Neuronal stem cell (in vitro differentiated cells): ENCODE results near the gene DEAF1.

ENCODE experiments used
- DNase-seq: peaks from one replicate; pipeline ENCODE4 v3.0.0-alpha.2; 2013; ENCODE audit warnings: low spot score
- H2AFZ ChIP-seq: one replicate; pipeline ENCODE4 v1.6.1; 2013; ENCODE audit warnings: mild to moderate bottlenecking, low read length, inconsistent platforms
- H2AK5ac ChIP-seq: 2 replicates; pipeline ENCODE4 v1.6.1; 2013; ENCODE audit warnings: low read depth, mild to moderate bottlenecking, inconsistent platforms, low read length, moderate library complexity, mixed read lengths
- H2BK120ac ChIP-seq: 2 replicates; pipeline ENCODE4 v1.6.1; 2013; ENCODE audit warnings: low read depth, mild to moderate bottlenecking, inconsistent platforms, low read length, moderate library complexity, mixed read lengths
- H2BK12ac ChIP-seq: one replicate; pipeline ENCODE4 v1.6.1; 2013; ENCODE audit warnings: low read length, inconsistent platforms
- H2BK15ac ChIP-seq: 2 replicates; pipeline ENCODE4 v1.6.1; 2013; ENCODE audit warnings: mild to moderate bottlenecking, low read length, inconsistent platforms, mixed read lengths
- H2BK5ac ChIP-seq: one replicate; pipeline ENCODE4 v1.6.1; 2013; ENCODE audit warnings: inconsistent platforms, mild to moderate bottlenecking, low read length, moderate library complexity
- H3K14ac ChIP-seq: one replicate; pipeline ENCODE4 v1.6.1; 2013; ENCODE audit warnings: low read length, inconsistent platforms
- H3K18ac ChIP-seq: 2 replicates; pipeline ENCODE4 v1.6.1; 2013; ENCODE audit warnings: low read length, inconsistent platforms
- H3K23ac ChIP-seq: 2 replicates; pipeline ENCODE4 v1.6.1; 2013; ENCODE audit warnings: low read depth, mild to moderate bottlenecking, mixed read lengths, low read length, inconsistent platforms; ENCODE audit not compliant: poor library complexity
- H3K27ac ChIP-seq: replicated peaks from 3 replicates; pipeline ENCODE4 v1.5.1; 2013; ENCODE audit warnings: low read length, inconsistent platforms
- H3K27me3 ChIP-seq, 3 experiments: 2 replicates each; pipeline ENCODE4 v1.6.1; 2013; ENCODE audit warnings: low read length in 3 of 3, mild to moderate bottlenecking in 2 of 3, inconsistent platforms in 1 of 3, low read depth in 1 of 3, mixed read lengths in 1 of 3, moderate library complexity in 1 of 3; ENCODE audit not compliant: control insufficient read depth in 3 of 3, insufficient read depth in 3 of 3
- H3K36me3 ChIP-seq, 2 donors: replicated peaks in 1 of 2; 2 replicates each; pipeline ENCODE4 v1.6.1; 2013; ENCODE audit warnings: low read length in 2 of 2; ENCODE audit not compliant: control insufficient read depth in 2 of 2, insufficient read depth in 2 of 2
- H3K4ac ChIP-seq: 2 replicates; pipeline ENCODE4 v1.6.1; 2013; ENCODE audit warnings: inconsistent platforms, mild to moderate bottlenecking, low read length, moderate library complexity
- H3K4me1 ChIP-seq, 2 donors: 1 replicate in 1 of 2; 2 replicates in 1 of 2; pipeline ENCODE4 v1.6.1; 2013; ENCODE audit warnings: low read length in 2 of 2, low read depth in 1 of 2; ENCODE audit not compliant: control insufficient read depth in 2 of 2, insufficient read depth in 1 of 2
- H3K4me2 ChIP-seq: one replicate; pipeline ENCODE4 v1.6.1; 2013; ENCODE audit warnings: mild to moderate bottlenecking, low read length, inconsistent platforms; ENCODE audit not compliant: insufficient read depth, poor library complexity, severe bottlenecking
- H3K4me3 ChIP-seq, 2 donors: 2 replicates each; pipeline ENCODE4 v1.5.1; 2013; ENCODE audit warnings: low read length in 2 of 2, mild to moderate bottlenecking in 2 of 2, inconsistent platforms in 1 of 2, moderate library complexity in 1 of 2
- H3K79me1 ChIP-seq: one replicate; pipeline ENCODE4 v1.6.1; 2013; ENCODE audit warnings: low read depth, mild to moderate bottlenecking, inconsistent platforms, low read length, moderate library complexity
- H3K9ac ChIP-seq: one replicate; pipeline ENCODE4 v1.6.1; 2013; ENCODE audit warnings: mild to moderate bottlenecking, low read depth, low read length, inconsistent platforms; ENCODE audit not compliant: poor library complexity
- H3K9me3 ChIP-seq, 2 donors: replicated peaks in 1 of 2; 2 replicates each; pipeline versions ENCODE3 to v1.6.1; 2013; ENCODE audit warnings: low read length in 2 of 2, mild to moderate bottlenecking in 2 of 2, inconsistent platforms in 1 of 2, low read depth in 1 of 2, mixed read lengths in 1 of 2, moderate library complexity in 1 of 2; ENCODE audit not compliant: control insufficient read depth in 2 of 2, insufficient read depth in 1 of 2
- H4K8ac ChIP-seq: one replicate; pipeline ENCODE4 v1.6.1; 2013; ENCODE audit warnings: low read depth, mild to moderate bottlenecking, inconsistent platforms, low read length, moderate library complexity
- H4K91ac ChIP-seq: one replicate; pipeline ENCODE4 v1.6.1; 2013; ENCODE audit warnings: low read length, low read depth, mild to moderate bottlenecking, inconsistent platforms; ENCODE audit not compliant: poor library complexity
- WGBS, 2 donors: extraction: QIAGEN DNeasy Blood & Tissue Kit; methylation state at CpG; one replicate each; pipeline ENCODE4 v1.1.7; 2013; ENCODE audit warnings: missing lambda C conversion rate in 2 of 2, mixed read lengths in 1 of 2; ENCODE audit not compliant: insufficient read length in 2 of 2, insufficient replicate concordance in 1 of 2; ENCODE audit errors: extremely low coverage in 2 of 2; 5-methylcytosine and 5-hydroxymethylcytosine counted together

Gene DEAF1

DNA sequence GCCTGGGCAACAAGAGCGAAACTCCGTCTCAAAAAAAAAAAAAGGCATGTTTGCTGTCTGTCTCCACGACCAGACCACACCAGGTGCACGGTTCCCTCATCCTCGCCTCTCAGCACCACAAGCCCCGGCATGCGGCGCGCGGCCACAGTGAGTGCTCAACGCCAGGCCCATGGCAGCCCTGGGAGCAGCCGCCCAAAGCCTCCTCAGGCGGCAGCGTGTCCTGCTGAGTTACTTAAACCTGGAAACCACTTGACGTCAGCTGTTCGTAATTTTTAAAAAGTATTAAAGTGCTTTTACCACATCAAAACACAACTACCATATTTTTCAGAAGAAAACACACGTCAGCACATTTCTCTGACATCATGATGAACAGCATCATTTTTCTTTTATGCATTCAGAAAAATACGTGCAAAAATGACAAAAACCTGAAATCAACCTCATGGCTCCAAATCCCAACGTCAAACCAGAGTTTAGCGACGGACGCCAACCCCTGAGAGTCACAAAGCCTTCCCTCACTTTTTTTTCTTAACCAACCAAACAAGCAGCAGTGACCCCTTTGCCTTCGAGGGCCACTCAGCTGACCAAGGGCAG lies 2.1 kb downstream of the DEAF1 start:
- H2BK120ac ChIP-seq, result no peak overlapping the region
- no CpG with 5 or more reads among the region's 23 CpGs for WGBS, 2 donors
- H3K4me2 ChIP-seq, result peak overlapping the region; percentile 32
- H2AK5ac ChIP-seq, result no peak overlapping the region
- H2AFZ ChIP-seq, result no peak overlapping the region
- no peaks in the 10 kb centered on the region for H3K9me3 ChIP-seq
- no peak overlapping the region for H2BK5ac ChIP-seq
- H3K36me3 ChIP-seq, result peaks cover 16 to 32% of the 10 kb centered on the region in 2 donors
- H4K8ac ChIP-seq, result no peak overlapping the region
- no peak overlapping the region for H3K14ac ChIP-seq
- no peak overlapping the region for H3K18ac ChIP-seq
- peak overlapping the region; percentile 60 for H3K9ac ChIP-seq
- no peak overlapping the region for H3K4me3 ChIP-seq
- H3K23ac ChIP-seq, result peak overlapping the region; percentile 91
- no peaks in the 10 kb centered on the region for H3K27me3 ChIP-seq
- H3K4me1 ChIP-seq, result peaks cover 13 to 22% of the 10 kb centered on the region in 2 donors
- peak overlapping the region; percentile 35 for H3K27ac ChIP-seq
- no peak overlapping the region for H4K91ac ChIP-seq
- DNase-seq, result no peak
- no peak overlapping the region for H2BK12ac ChIP-seq
- H3K79me1 ChIP-seq, result peaks cover 18% of the 10 kb centered on the region
- H2BK15ac ChIP-seq, result no peak overlapping the region
- no peak overlapping the region for H3K4ac ChIP-seq

DNA sequence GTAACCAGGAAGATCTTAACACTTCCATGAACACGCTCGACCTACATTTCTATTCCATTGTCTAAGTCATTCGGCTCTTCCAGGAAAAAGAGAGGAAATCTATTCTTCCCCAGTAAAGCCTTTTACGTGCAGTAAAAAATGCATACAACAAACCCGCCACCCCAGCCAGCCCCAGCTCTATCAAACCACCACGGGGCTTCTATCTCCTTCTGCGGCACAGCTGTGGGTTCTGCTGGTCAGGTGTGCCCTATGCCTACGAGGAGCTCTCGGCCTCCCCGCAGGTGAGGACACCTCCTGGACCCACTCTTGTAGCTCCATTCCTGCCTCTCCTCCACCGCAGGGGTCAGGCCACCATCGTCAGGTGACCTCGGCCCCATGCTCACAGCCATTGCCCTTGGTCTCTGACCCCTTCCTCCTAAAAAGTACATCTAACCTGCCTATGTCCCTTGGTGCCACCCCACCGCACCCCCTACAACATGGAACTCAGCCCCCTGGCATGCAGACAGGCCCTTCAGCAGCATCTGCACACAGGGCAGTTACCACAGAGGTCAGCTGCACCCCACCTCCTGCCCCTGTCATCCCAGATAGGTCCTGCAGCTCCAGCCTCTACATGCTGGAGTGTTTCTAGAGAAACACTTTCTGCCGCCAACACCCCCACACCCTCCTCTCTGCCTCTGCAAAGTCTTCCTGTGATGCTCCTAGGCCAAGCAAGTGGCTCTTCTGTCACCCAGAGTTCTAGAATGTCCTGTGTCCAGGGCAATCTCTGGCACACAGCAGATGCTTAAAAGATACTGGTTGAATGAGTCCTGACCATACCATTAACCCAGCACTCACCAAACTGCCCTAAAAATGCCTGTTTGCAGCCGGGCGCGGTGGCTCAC lies 3.1 kb downstream of the DEAF1 start:
- H3K4ac ChIP-seq, result no peak overlapping the region
- H3K23ac ChIP-seq, result peak overlapping the region; percentile 17
- peak overlapping the region; percentile 45 for H3K9ac ChIP-seq
- no peak overlapping the region for H2AK5ac ChIP-seq
- H3K4me3 ChIP-seq, result no peak overlapping the region
- no peak overlapping the region for H4K91ac ChIP-seq
- no peak overlapping the region for H2BK15ac ChIP-seq
- H2AFZ ChIP-seq, result no peak overlapping the region
- H3K14ac ChIP-seq, result no peak overlapping the region
- no peak overlapping the region for H2BK12ac ChIP-seq
- H3K18ac ChIP-seq, result no peak overlapping the region
- no peak overlapping the region for H3K27ac ChIP-seq
- peak overlapping the region; percentile 93 for H4K8ac ChIP-seq
- peaks cover 21% of the 10 kb centered on the region for H3K79me1 ChIP-seq
- H3K9me3 ChIP-seq, result no peaks in the 10 kb centered on the region
- no peak overlapping the region for H3K4me2 ChIP-seq
- peak overlapping the region; percentile 94 for H2BK5ac ChIP-seq
- DNase-seq, result no peak
- no peaks in the 10 kb centered on the region for H3K27me3 ChIP-seq
- WGBS, 2 donors, result no CpG with 5 or more reads among the region's 18 CpGs
- H2BK120ac ChIP-seq, result no peak overlapping the region
- peaks cover 24 to 42% of the 10 kb centered on the region in 2 donors for H3K36me3 ChIP-seq
- H3K4me1 ChIP-seq, result peaks cover 13 to 15% of the 10 kb centered on the region in 2 donors

DNA sequence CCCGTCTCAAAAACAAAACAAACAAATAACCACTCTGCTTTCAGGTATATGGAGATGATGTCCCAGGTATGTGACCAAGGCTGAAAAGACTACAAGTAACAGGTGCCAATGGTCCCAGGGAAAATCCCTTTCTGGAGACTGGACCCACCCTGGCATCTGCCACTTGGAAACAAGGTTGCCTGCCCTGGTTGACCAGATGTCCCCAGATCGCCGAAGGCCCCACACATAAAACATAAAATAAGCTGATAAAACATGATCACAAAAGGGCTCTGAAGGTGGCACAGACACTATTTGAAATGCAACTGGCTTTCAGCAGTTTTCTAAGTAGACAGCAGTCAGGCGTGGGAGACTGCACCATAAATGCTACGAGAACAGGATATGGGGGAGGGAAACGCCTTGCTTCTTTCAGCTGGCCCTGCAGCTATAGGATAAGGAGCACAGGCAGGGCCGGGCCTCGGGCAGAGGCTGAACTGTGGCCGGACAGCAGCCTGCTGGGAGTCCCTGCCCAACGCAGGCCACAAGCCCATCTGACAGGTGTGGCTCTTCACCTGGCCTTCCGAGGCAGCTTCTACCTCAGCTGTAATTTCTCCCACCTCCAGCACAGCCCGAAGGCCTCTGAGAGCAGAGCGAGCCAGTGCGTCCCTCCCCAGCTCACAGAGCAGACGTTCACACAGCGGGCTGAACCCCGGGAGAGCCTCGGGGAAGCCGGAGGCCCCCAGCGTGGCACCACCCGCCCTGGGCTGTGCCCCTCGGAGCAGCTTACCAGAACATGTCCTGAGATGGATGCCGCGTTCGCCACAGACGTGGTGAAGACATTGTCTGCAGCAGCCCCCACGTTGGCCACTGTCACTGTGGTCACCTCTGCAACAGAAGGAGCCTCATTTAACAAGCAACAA lies 4.0 kb downstream of the DEAF1 start:
- no peak overlapping the region for H2BK12ac ChIP-seq
- no peaks in the 10 kb centered on the region for H3K27me3 ChIP-seq
- H3K18ac ChIP-seq, result no peak overlapping the region
- H3K4me1 ChIP-seq, result peaks cover 13 to 15% of the 10 kb centered on the region in 2 donors
- peak overlapping the region; percentile 68 for H4K8ac ChIP-seq
- H3K4me3 ChIP-seq, result no peak overlapping the region
- H3K36me3 ChIP-seq, result peaks cover 30 to 51% of the 10 kb centered on the region in 2 donors
- no peak overlapping the region for H4K91ac ChIP-seq
- H3K9me3 ChIP-seq, result no peaks in the 10 kb centered on the region
- no peak overlapping the region for H3K27ac ChIP-seq
- H3K23ac ChIP-seq, result peak overlapping the region; percentile 67
- no peak overlapping the region for H3K14ac ChIP-seq
- no peak overlapping the region for H3K9ac ChIP-seq
- no peak overlapping the region for H3K4ac ChIP-seq
- peaks cover 20% of the 10 kb centered on the region for H3K79me1 ChIP-seq
- no peak overlapping the region for H2BK5ac ChIP-seq
- H2BK120ac ChIP-seq, result no peak overlapping the region
- H2AFZ ChIP-seq, result no peak overlapping the region
- no CpG with 5 or more reads among the region's 27 CpGs for WGBS, 2 donors
- H3K4me2 ChIP-seq, result no peak overlapping the region
- no peak overlapping the region for H2AK5ac ChIP-seq
- no peak overlapping the region for H2BK15ac ChIP-seq
- DNase-seq, result no peak
